HepG2 (cell line): ENCODE results near the gene BCAS3. TPM values are rescaled to one million over a fixed set of nuclear protein-coding genes. Genes with fewer than 3 reads are reported as not detected.

Source experiments
- AGO2 ChIP-seq: fragments of 200-400 bp; formaldehyde crosslinking; optimal IDR thresholded peaks from 2 replicates; pipeline ENCODE3; 2017; ENCODE audit warnings: mild to moderate bottlenecking, low read depth, low read length, moderate library complexity
- ARNTL ChIP-seq: sonication (generic); formaldehyde crosslinking; IDR thresholded peaks from 2 replicates; pipeline ENCODE4 v1.4.0; 2020; ENCODE audit warnings: mild to moderate bottlenecking, missing genetic modification reagents
- CTCF ChIP-seq: sonication (generic); formaldehyde crosslinking; IDR thresholded peaks from 2 replicates; pipeline ENCODE4 v1.5.0; 2020; ENCODE audit warnings: mild to moderate bottlenecking, missing genetic modification reagents, moderate library complexity
- HDAC6 ChIP-seq: fragments of 200-600 bp; sonication (generic); IDR thresholded peaks from 2 replicates; pipeline ENCODE4 v1.7.0; 2017; ENCODE audit warnings: mild to moderate bottlenecking, antibody characterized with exemption, low read length, low read depth
- HNRNPL ChIP-seq: fragments of 200-400 bp; formaldehyde crosslinking; IDR thresholded peaks from 2 replicates; pipeline ENCODE4 v1.6.1; 2017; ENCODE audit warnings: mild to moderate bottlenecking, low read depth, low read length
- MAF1 ChIP-seq: sonication (generic); formaldehyde crosslinking; IDR thresholded peaks from 2 replicates; pipeline ENCODE4 v1.5.0; 2020; ENCODE audit warnings: missing genetic modification reagents, borderline replicate concordance
- TBX3 ChIP-seq: fragments of 450-650 bp; IDR thresholded peaks from 2 replicates; pipeline ENCODE4 v1.6.1; 2017; ENCODE audit warnings: antibody characterized with exemption, mild to moderate bottlenecking, inconsistent platforms, borderline replicate concordance
- TCF12 ChIP-seq, 2 experiments: fragments of 450-650 bp in 1 of 2; sonication (generic) in 1 of 2; formaldehyde crosslinking in 1 of 2; IDR thresholded peaks; 2 replicates each; pipeline versions ENCODE4 v1.6.1 to v1.8.0; 2017 to 2022; ENCODE audit warnings: antibody characterized with exemption in 1 of 2, mild to moderate bottlenecking in 1 of 2, missing genetic modification reagents in 1 of 2, moderate library complexity in 1 of 2
- ZFP91 ChIP-seq: sonication (generic); formaldehyde crosslinking; IDR thresholded peaks from 2 replicates; pipeline ENCODE4 v1.9.0; 2022; ENCODE audit warnings: missing genetic modification reagents, mild to moderate bottlenecking, borderline replicate concordance
- ZMYM4 ChIP-seq: sonication (generic); formaldehyde crosslinking; IDR thresholded peaks from 2 replicates; pipeline ENCODE4 v1.8.1; 2023; ENCODE audit warnings: mild to moderate bottlenecking, missing genetic modification reagents
- ZNF124 ChIP-seq: sonication (generic); formaldehyde crosslinking; IDR thresholded peaks from 2 replicates; pipeline ENCODE4 v1.4.0; 2020; ENCODE audit warnings: missing genetic modification reagents
- ZNF180 ChIP-seq: sonication (generic); formaldehyde crosslinking; IDR thresholded peaks from 2 replicates; pipeline ENCODE4 v1.4.0; 2020; ENCODE audit warnings: low read depth, missing genetic modification reagents, borderline replicate concordance
- ZNF30 ChIP-seq: sonication (generic); formaldehyde crosslinking; IDR thresholded peaks from 2 replicates; pipeline ENCODE4 v1.5.0; 2020; ENCODE audit warnings: mild to moderate bottlenecking, missing genetic modification reagents
- ZNF414 ChIP-seq: sonication (generic); formaldehyde crosslinking; IDR thresholded peaks from 2 replicates; pipeline ENCODE4 v1.5.0; 2020; ENCODE audit warnings: missing genetic modification reagents
- ZSCAN29 ChIP-seq: sonication (generic); formaldehyde crosslinking; conservative IDR thresholded peaks from 2 replicates; pipeline ENCODE4 v1.4.0; 2020; ENCODE audit warnings: mild to moderate bottlenecking, missing genetic modification reagents
- polyA plus RNA-seq, 8 experiments: library from polyadenylated mRNA; depleted of rRNA in 3 of 8; stranded (reverse) in 7 of 8; unstranded in 1 of 8; fragments of >200 nt; fragmentation: Illumina TruSeq in 4 of 8; extraction: Trizol in 4 of 8; gene quantifications; 2 replicates each; pipeline versions ENCODE4 v1.2.1 to v1.2.3, GENCODE V29; 2011 to 2016; ENCODE audit warnings: low read depth in 4 of 8, missing spikeins in 1 of 8, mixed read lengths in 1 of 8; ENCODE audit not compliant: insufficient read depth in 1 of 8
- total RNA-seq, 5 experiments: library from RNA; depleted of rRNA; stranded (reverse); fragments of >200 nt; fragmentation: Illumina TruSeq; extraction: Trizol; gene quantifications; 2 replicates each; pipeline ENCODE4 v1.2.3, GENCODE V29; 2016; ENCODE audit warnings: low read depth in 1 of 5
- TF ChIP-seq, protein P1 (sequence below): sonication (generic); IDR thresholded peaks from 2 replicates; pipeline ENCODE4 v1.6.1; 2016; ENCODE audit warnings: low read depth, borderline replicate concordance
- TF ChIP-seq, protein P2 (sequence below): sonication (generic); formaldehyde crosslinking; IDR thresholded peaks from 2 replicates; pipeline ENCODE4 v1.4.0; 2020; ENCODE audit warnings: mild to moderate bottlenecking, low read depth, missing genetic modification reagents
- TF ChIP-seq, protein P3 (sequence below): sonication (generic); formaldehyde crosslinking; IDR thresholded peaks from 2 replicates; pipeline ENCODE4 v1.5.1; 2020; ENCODE audit warnings: missing genetic modification reagents, mild to moderate bottlenecking, borderline replicate concordance

BCAS3 gene
- total and polyA plus RNA-seq, 2 of the 13 experiments (the other 11 are each of a cell fraction or from before 2014, with no cell fraction given): 10.7 to 11.2 TPM

DNA sequence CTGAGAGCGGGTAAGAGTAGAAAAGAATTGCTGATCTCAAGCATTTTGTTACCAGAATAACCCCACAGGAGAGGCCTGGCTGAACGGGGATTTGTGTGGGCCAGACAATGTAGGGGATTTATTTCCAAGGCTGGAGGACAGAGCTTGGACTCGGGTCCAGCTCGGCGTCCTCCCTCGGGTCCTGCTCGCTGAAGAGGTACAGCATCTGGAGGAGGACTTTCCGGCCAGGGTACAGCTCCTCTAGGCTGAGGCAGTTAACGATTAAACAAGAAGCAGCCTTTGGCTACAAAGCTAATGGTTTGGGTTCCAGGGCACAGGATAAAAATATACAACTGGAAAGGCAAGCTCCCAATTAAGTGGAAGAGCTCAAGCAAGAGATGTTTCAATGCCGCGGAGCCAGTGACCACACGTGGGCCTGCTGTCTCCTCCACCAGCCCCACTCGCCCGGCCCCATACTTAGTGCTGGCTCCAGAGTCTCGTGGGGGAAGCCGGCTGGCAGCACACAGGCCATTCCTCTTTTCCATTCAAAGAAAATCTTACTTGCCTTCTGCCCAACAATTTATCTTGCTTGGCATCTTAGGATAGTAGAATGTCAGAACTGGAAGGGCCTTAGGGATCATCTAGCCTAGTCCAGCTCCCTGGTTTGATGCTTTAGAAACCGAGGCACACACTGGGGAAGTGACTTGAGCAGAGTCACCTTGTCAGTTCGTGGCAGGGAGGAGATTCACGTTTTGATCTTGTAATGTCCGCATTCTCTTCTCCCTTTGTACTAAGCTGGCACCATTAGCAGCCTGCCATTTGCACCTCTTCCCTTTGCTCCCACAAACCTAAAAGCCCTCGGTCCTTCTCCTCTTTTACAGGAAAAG, 636.0 kb downstream of the BCAS3 start (continued):
- TF ChIP-seq ARNTL: no peak
- TF ChIP-seq HDAC6: no peak
- no peak for TF ChIP-seq ZSCAN29 (CRISPR knock-in tag)
- no peak for TF ChIP-seq TBX3
- TF ChIP-seq, protein P1, sequence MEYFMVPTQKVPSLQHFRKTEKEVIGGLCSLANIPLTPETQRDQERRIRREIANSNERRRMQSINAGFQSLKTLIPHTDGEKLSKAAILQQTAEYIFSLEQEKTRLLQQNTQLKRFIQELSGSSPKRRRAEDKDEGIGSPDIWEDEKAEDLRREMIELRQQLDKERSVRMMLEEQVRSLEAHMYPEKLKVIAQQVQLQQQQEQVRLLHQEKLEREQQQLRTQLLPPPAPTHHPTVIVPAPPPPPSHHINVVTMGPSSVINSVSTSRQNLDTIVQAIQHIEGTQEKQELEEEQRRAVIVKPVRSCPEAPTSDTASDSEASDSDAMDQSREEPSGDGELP: no peak
- no peak for TF ChIP-seq AGO2
- TF ChIP-seq ZMYM4: peak; percentile 62; the same call in 1 of the 2 replicates
- TF ChIP-seq ZFP91 (CRISPR knock-in tag): peak; percentile 60; the same call in 1 of the 2 replicates
- TF ChIP-seq, protein P2, sequence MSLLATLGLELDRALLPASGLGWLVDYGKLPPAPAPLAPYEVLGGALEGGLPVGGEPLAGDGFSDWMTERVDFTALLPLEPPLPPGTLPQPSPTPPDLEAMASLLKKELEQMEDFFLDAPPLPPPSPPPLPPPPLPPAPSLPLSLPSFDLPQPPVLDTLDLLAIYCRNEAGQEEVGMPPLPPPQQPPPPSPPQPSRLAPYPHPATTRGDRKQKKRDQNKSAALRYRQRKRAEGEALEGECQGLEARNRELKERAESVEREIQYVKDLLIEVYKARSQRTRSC (CRISPR knock-in tag): no peak
- no peak for TF ChIP-seq TCF12 (IDR thresholded peaks at IDR 0.05)
- TF ChIP-seq TCF12 (CRISPR knock-in tag; IDR thresholded peaks at IDR 0.05): no peak
- TF ChIP-seq ZNF414 (CRISPR knock-in tag): no peak
- no peak for TF ChIP-seq HNRNPL
- TF ChIP-seq, protein P3, sequence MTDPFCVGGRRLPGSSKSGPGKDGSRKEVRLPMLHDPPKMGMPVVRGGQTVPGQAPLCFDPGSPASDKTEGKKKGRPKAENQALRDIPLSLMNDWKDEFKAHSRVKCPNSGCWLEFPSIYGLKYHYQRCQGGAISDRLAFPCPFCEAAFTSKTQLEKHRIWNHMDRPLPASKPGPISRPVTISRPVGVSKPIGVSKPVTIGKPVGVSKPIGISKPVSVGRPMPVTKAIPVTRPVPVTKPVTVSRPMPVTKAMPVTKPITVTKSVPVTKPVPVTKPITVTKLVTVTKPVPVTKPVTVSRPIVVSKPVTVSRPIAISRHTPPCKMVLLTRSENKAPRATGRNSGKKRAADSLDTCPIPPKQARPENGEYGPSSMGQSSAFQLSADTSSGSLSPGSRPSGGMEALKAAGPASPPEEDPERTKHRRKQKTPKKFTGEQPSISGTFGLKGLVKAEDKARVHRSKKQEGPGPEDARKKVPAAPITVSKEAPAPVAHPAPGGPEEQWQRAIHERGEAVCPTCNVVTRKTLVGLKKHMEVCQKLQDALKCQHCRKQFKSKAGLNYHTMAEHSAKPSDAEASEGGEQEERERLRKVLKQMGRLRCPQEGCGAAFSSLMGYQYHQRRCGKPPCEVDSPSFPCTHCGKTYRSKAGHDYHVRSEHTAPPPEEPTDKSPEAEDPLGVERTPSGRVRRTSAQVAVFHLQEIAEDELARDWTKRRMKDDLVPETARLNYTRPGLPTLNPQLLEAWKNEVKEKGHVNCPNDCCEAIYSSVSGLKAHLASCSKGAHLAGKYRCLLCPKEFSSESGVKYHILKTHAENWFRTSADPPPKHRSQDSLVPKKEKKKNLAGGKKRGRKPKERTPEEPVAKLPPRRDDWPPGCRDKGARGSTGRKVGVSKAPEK (CRISPR knock-in tag): no peak
- no peak for TF ChIP-seq ZNF30
- TF ChIP-seq ZNF180 (CRISPR knock-in tag): no peak
- TF ChIP-seq CTCF (CRISPR knock-in tag): 0 out of 2 replicates have a peak, but pooled peaks have one; percentile 2
- TF ChIP-seq MAF1 (CRISPR knock-in tag): no peak
- TF ChIP-seq ZNF124 (CRISPR knock-in tag): no peak
